ENCODE data around the gene CTIF.

The CTIF gene

GRCh38 chr18:48901145-48902022, 362.6 kb downstream of the CTIF start:
- DNase-seq (ENCODE audit: low read depth in 2 of 2) = no peak

DNA sequence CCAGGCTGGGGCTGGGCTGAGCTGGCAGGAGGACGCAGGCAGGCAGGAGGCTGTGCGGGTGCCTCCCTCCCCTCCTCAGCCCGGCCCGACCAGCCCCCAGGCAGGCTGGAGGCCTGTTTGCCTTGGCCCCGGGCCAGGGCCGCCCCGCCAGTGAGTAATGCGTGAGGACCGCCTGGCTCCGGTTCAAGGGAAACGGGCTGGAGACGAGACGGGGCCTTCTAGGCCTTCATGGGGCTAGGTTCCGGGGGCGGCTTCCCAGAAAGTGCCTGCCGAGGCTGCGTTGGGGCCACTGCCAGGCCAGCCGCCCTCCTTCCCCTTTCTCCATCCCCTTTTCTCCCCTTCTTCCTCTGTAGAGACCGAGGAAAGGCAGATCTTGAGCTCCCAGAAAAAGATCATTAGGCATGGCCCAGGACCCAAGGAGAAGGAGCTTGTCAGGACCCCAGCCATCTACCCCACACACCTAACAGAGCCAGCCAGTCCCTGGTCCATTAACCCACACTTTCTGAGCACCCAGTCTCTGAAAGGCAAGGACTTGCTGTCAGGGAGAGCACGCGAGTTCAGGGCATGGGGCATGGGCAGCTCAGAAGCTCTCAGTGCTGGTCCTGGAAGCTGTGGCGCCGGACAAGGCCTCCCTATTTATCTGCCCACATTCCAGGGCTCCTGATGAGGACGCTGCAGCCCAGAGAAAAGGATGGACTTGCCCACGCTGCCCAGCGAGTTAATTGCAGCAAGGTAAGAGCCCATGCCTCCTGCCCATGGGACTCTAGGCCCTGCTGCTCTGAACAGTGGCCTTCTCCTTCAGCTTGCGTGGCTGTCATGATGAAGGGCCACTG, 363.4 kb downstream of the CTIF start:
- no peak for DNase-seq (ENCODE audit: low read depth in 2 of 2)

DNA sequence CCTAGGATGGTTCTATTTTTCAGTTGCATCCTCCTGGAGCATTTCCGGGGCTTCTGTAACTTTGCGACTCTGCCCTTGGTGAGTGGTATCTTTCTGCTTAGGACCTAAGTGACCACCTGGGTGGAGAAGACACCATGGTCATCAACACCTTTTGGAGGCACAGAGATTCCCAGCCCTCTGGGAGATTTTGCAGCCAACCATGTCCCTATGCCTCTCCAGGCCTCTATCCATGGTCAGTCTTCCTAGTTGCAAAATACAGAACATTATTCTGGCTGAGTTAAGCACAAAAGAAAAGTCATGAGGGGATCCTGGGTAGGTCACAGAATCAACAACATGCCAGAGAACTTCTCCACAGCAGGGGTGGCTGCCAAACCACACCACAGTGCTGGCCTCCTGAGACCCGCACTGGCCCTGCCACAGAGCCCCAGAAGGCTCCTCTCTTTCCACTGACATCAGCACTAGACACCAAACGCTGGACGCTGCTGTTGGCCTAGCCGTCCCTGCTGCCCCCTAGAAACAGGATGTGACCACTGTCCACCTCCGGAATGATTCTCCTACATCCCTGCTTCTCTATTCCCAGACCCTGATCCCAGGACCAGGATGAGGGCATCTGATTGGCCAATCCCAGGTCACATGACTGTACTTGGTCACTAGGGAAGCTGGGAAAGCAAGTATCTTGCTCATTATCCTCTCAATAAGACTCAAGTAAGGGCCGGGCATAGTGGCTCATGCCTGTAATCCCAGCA, 364.2 kb downstream of the CTIF start:
- no peak for DNase-seq (ENCODE audit: low read depth in 2 of 2)

- DNase-seq (ENCODE audit: low read depth in 2 of 2) = no peak
Measured at GRCh38 chr18:48904091-48904490, 365.3 kb downstream of the CTIF start.

DNA sequence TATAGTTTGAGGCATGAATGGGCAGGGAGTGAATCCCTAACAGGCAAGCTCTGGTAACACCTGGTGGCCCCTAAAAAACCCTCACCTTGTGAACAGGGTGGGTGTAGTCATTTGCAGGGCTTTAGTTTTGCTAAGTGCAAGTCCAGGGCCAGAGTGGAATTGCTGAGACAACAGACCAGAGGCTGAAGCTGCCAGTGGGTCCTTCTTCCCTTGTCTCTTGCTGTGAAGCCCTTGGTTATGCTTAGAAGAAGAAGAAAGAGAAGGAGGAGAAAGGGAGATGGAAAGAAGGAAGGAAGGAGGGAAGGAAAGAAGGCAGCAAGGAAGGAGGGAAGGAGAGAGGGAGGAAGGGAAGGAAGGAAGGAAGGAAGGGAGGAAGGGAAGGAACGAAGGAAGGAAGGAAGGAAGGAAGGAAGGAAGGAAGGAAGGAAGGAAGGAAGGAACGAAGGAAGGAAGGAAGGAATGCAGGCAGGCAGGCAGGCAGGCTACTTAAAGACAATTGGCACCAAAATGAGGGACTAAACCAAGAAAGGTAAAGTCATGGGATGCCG, 366.1 kb downstream of the CTIF start:
- DNase-seq (ENCODE audit: low read depth in 2 of 2) = no peak

GRCh38 chr18:48905513-48905912, 366.7 kb downstream of the CTIF start:
- DNase-seq (ENCODE audit: low read depth in 2 of 2) = no peak

DNA sequence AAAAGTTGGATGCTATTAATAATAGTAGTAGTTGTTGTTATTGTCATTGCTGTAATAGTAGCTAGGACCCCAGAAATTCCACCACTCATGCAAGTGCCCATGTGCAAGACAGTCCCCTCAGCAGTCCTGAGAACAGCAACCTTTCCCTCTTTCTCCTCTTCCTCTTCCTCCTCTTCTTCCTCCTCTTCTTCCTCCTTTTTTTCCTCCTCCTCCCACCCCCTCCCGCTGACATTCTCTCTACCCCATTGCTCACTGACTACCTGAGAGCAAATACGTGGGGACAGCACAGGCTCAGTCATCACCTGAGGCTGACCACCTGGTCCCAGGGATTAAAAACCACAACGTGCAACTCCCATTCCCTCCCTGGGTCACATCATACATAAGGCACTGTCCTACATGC, 370.1 kb downstream of the CTIF start:
- no peak for DNase-seq (ENCODE audit: low read depth in 2 of 2)

DNA sequence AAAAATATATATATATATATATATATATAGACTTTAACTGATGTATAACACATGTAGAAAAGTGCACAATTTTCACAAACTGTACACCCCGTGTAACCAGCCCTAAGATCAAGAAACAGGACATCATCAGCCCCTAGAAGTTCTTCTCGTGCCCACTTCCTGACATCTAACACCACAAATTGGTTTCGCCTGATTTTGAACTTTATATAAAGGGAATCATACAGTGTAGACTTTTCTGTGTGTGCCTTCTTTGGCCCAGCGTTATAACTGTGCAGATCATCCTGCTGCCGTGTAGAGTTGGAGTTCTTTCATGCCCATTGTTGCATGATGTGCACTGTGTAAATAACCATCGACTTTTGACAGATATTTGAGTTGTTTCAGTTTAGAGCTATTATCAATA, 370.9 kb downstream of the CTIF start:
- DNase-seq (ENCODE audit: low read depth in 2 of 2) = no peak

- DNase-seq (ENCODE audit: low read depth in 2 of 2) = no peak
Measured at GRCh38 chr18:48910972-48911545, 372.2 kb downstream of the CTIF start.

Data from stimulated activated CD8-positive, alpha-beta memory T cell treated with anti-CD3 and anti-CD28 coated beads, Interleukin-2, amount 100 ng/mL, for 1 hour (primary cell).